Progenitor cell of endocrine pancreas (in vitro differentiated cells): ENCODE results near the gene AGPAT2. TPM values are rescaled to one million over a fixed set of nuclear protein-coding genes. Genes with fewer than 3 reads are reported as not detected.

Experiments used
- DNase-seq: peaks from one replicate; pipeline ENCODE4 v3.0.0; 2021; ENCODE audit warnings: low spot score; ENCODE audit not compliant: unreplicated experiment
- H3K27ac Mint-ChIP-seq: 2 replicates; pipeline ENCODE4 v1.8.0; 2021; ENCODE audit warnings: mild to moderate bottlenecking, moderate library complexity, mixed read lengths
- H3K27me3 Mint-ChIP-seq: 2 replicates; pipeline ENCODE4 v1.8.0; 2021; ENCODE audit warnings: mixed read lengths
- H3K36me3 Mint-ChIP-seq: 2 replicates; pipeline ENCODE4 v1.8.0; 2022; ENCODE audit warnings: mixed read lengths; ENCODE audit not compliant: insufficient read depth
- H3K4me1 Mint-ChIP-seq: 2 replicates; pipeline ENCODE4 v1.8.0; 2021; ENCODE audit warnings: low read depth, mixed read lengths
- H3K4me3 Mint-ChIP-seq: 2 replicates; pipeline ENCODE4 v1.8.0; 2021; ENCODE audit warnings: low read depth, mild to moderate bottlenecking, moderate library complexity, mixed read lengths
- H3K9me3 Mint-ChIP-seq: 2 replicates; pipeline ENCODE4 v1.8.0; 2021; ENCODE audit warnings: low read depth, mixed read lengths
- CTCF ChIP-seq: fragments of 200-600 bp; sonication (generic); IDR thresholded peaks from one replicate; pipeline ENCODE4 v1.5.0; 2021; ENCODE audit warnings: antibody characterized with exemption, mild to moderate bottlenecking; ENCODE audit not compliant: unreplicated experiment
- total RNA-seq: library from RNA; stranded (reverse); gene quantifications from 2 replicates; pipeline ENCODE4 v1.2.1, GENCODE V29; 2021

AGPAT2 gene
- total RNA-seq, 1 donor from 2014 or later = 28.0 TPM

GRCh38 chr9:136657974-136658848, 29.0 kb downstream of the AGPAT2 start:
- Mint-ChIP-seq H3K27ac (no peak overlapping the region), H3K4me1 (no peaks in the 10 kb centered on the region), H3K9me3 (no peaks in the 10 kb centered on the region), H3K4me3 (no peak overlapping the region), H3K27me3 (peaks cover 8% of the 10 kb centered on the region), H3K36me3 (no peaks in the 10 kb centered on the region)
- TF ChIP-seq CTCF = no peak
- DNase-seq = no peak

GRCh38 chr9:136656795-136657611, 30.3 kb downstream of the AGPAT2 start:
- Mint-ChIP-seq H3K36me3 (no peaks in the 10 kb centered on the region), H3K4me1 (no peaks in the 10 kb centered on the region), H3K27ac (no peak overlapping the region), H3K27me3 (peaks cover 11% of the 10 kb centered on the region), H3K9me3 (no peaks in the 10 kb centered on the region), H3K4me3 (no peak overlapping the region)
- DNase-seq = no peak
- no peak for TF ChIP-seq CTCF

- DNase-seq = no peak
- H3K36me3 Mint-ChIP-seq = no peaks in the 10 kb centered on the region
- H3K4me3 Mint-ChIP-seq = no peak overlapping the region
- no peaks in the 10 kb centered on the region for H3K4me1 Mint-ChIP-seq
- no peak overlapping the region for H3K27ac Mint-ChIP-seq
- H3K9me3 Mint-ChIP-seq = no peaks in the 10 kb centered on the region
- H3K27me3 Mint-ChIP-seq = peaks cover 11% of the 10 kb centered on the region
- TF ChIP-seq CTCF = no peak
Measured at GRCh38 chr9:136656183-136656738, 31.0 kb downstream of the AGPAT2 start.

- TF ChIP-seq CTCF = no peak
- Mint-ChIP-seq H3K36me3 (no peaks in the 10 kb centered on the region), H3K4me3 (no peak overlapping the region), H3K27me3 (peaks cover 11% of the 10 kb centered on the region), H3K27ac (no peak overlapping the region), H3K9me3 (no peaks in the 10 kb centered on the region), H3K4me1 (no peaks in the 10 kb centered on the region)
- no peak for DNase-seq
Measured at GRCh38 chr9:136655536-136656182, 31.6 kb downstream of the AGPAT2 start.
